HCT116 (cell line): ENCODE results near the gene COL21A1. TPM values are rescaled to one million over a fixed set of nuclear protein-coding genes. Genes with fewer than 3 reads are reported as not detected.

ENCODE experiments used
- ATAC-seq: fragments of 200-7000 bp; cut with Tn5 transposase; 2 replicates; pipeline ENCODE4 v1.9.1; 2020; ENCODE audit warnings: mild to moderate bottlenecking, moderate library complexity
- BruUV-seq: library from RNA; stranded (reverse); fragments of 400-500 nt; replicated peaks from 2 replicates; lab custom pipeline; 2021; lab: Mats Ljungman, UMichigan
- CTCF ChIA-PET: fragments of 300-600 bp; sonication (Branson Sonifier 250); formaldehyde crosslinking; loops from one replicate; lab custom pipeline; 2021; ENCODE audit warnings: antibody characterized with exemption; lab: Charles Lee
- POLR2A ChIA-PET: fragments of 300-600, 350-600 bp; sonication (Branson Sonifier 250); formaldehyde crosslinking; loops from one replicate; lab custom pipeline; 2021; ENCODE audit warnings: antibody characterized with exemption; lab: Charles Lee
- RAD21 ChIA-PET, 2 experiments: fragments of 300-600 bp; sonication (Branson Sonifier 250); formaldehyde crosslinking; loops; one replicate each; lab custom pipeline; 2023; ENCODE audit warnings: low total read pairs in 2 of 2; ENCODE audit not compliant: uncharacterized antibody in 2 of 2, unreplicated experiment in 2 of 2, low non-redundant PET in 1 of 2; lab: Charles Lee
- DNase-seq: peaks from one replicate; pipeline ENCODE4 v3.0.0-alpha.2; 2010; ENCODE audit warnings: low read depth, low spot score
- H2AFZ ChIP-seq: fragments of 200-600 bp; shearing (Covaris generic), sonication (generic); 2 replicates; pipeline ENCODE4 v1.6.1; 2017; ENCODE audit warnings: low read depth, mixed run types, mixed read lengths, antibody characterized with exemption, low read length; ENCODE audit not compliant: poor library complexity, severe bottlenecking
- H3K27ac ChIP-seq: 2 replicates; pipeline ENCODE4 v1.5.1; 2012; ENCODE audit warnings: low read depth, low read length
- H3K27me3 ChIP-seq: fragments of 200-600 bp; sonication (generic); 2 replicates; pipeline ENCODE4 v1.6.1; 2016; ENCODE audit warnings: mixed run types, low read length, mixed read lengths; ENCODE audit not compliant: insufficient read depth
- H3K36me3 ChIP-seq, 2 experiments: fragments of 200-500 bp in 1 of 2; fragments of 200-600 bp in 1 of 2; sonication (Bioruptor generic) in 1 of 2; sonication (generic) in 1 of 2; 2 replicates each; pipeline versions ENCODE4 v1.5.1 to v1.6.1; 2014 to 2016; ENCODE audit warnings: low read length in 2 of 2, inconsistent platforms in 1 of 2, mixed read lengths in 1 of 2, mixed run types in 1 of 2; ENCODE audit not compliant: insufficient read depth in 2 of 2, control insufficient read depth in 1 of 2
- H3K4me1 ChIP-seq, 2 experiments: fragments of 200-600 bp in 1 of 2; sonication (generic) in 1 of 2; 2 replicates each; pipeline versions ENCODE4 v1.5.1 to v1.6.1; 2012 to 2017; ENCODE audit warnings: low read length in 2 of 2, inconsistent platforms in 1 of 2, mild to moderate bottlenecking in 1 of 2, mixed read lengths in 1 of 2, mixed run types in 1 of 2, moderate library complexity in 1 of 2; ENCODE audit not compliant: insufficient read depth in 2 of 2, control insufficient read depth in 1 of 2
- H3K4me2 ChIP-seq: fragments of 200-600 bp; sonication (generic); 2 replicates; pipeline ENCODE4 v1.6.1; 2017; ENCODE audit warnings: mixed run types, low read length, mixed read lengths
- H3K4me3 ChIP-seq, 2 experiments: fragments of 200-600 bp in 1 of 2; sonication (generic) in 1 of 2; replicated peaks in 1 of 2; 2 replicates each; pipeline ENCODE4 v1.5.1; 2011 to 2016; ENCODE audit warnings: low read length in 2 of 2, control low read depth in 1 of 2, low read depth in 1 of 2, mild to moderate bottlenecking in 1 of 2, mixed read lengths in 1 of 2, mixed run types in 1 of 2
- H3K79me2 ChIP-seq: fragments of 200-600 bp; sonication (generic); 2 replicates; pipeline ENCODE4 v1.6.1; 2017; ENCODE audit warnings: mild to moderate bottlenecking, mixed run types, low read length, moderate library complexity, mixed read lengths; ENCODE audit not compliant: insufficient read depth
- H3K9ac ChIP-seq: fragments of 200-600 bp; sonication (generic); 2 replicates; pipeline ENCODE4 v1.6.1; 2016; ENCODE audit warnings: low read length, mixed read lengths
- H3K9me2 ChIP-seq: fragments of 200-600 bp; sonication (generic), shearing (Covaris generic); 2 replicates; pipeline ENCODE4 v1.6.1; 2017; ENCODE audit warnings: mixed run types, mild to moderate bottlenecking, moderate library complexity; ENCODE audit not compliant: insufficient read depth
- H3K9me3 ChIP-seq, 2 experiments: fragments of 200-500 bp in 1 of 2; fragments of 200-600 bp in 1 of 2; sonication (Bioruptor generic) in 1 of 2; sonication (generic) in 1 of 2; 2 replicates each; pipeline ENCODE4 v1.6.1; 2014 to 2017; ENCODE audit warnings: low read length in 2 of 2, mixed read lengths in 2 of 2, inconsistent platforms in 1 of 2, low read depth in 1 of 2, mild to moderate bottlenecking in 1 of 2, mixed run types in 1 of 2, moderate library complexity in 1 of 2; ENCODE audit not compliant: control insufficient read depth in 1 of 2, insufficient read depth in 1 of 2
- H4K20me1 ChIP-seq: fragments of 200-600 bp; sonication (generic), shearing (Covaris generic); 2 replicates; pipeline ENCODE4 v1.6.1; 2017; ENCODE audit warnings: mixed run types, mild to moderate bottlenecking, moderate library complexity; ENCODE audit not compliant: insufficient read depth
- CEBPB ChIP-seq: IDR thresholded peaks from 2 replicates; pipeline ENCODE4 v1.6.1; 2012; ENCODE audit warnings: low read depth
- CTCF ChIP-seq, 3 experiments: fragments of 200-600 bp in 1 of 3; sonication (generic) in 1 of 3; IDR thresholded peaks in 2 of 3; conservative IDR thresholded peaks in 1 of 3; 2 replicates each; pipeline ENCODE4 v1.5.1; 2012 to 2017; ENCODE audit warnings: low read depth in 2 of 3, low read length in 2 of 3, antibody characterized with exemption in 1 of 3, borderline replicate concordance in 1 of 3, control low read depth in 1 of 3, mild to moderate bottlenecking in 1 of 3, mixed read lengths in 1 of 3, mixed run types in 1 of 3, moderate library complexity in 1 of 3; ENCODE audit not compliant: insufficient read depth in 1 of 3
- ELF1 ChIP-seq: IDR thresholded peaks from 2 replicates; pipeline ENCODE4 v1.6.1; 2012; ENCODE audit warnings: low read depth, borderline replicate concordance
- EZH2 ChIP-seq: fragments of 200-600 bp; sonication (generic); IDR thresholded peaks from 2 replicates; pipeline ENCODE4 v1.6.1; 2017; ENCODE audit warnings: antibody characterized with exemption, mixed run types
- FOSL1 ChIP-seq: IDR thresholded peaks from 2 replicates; pipeline ENCODE4 v1.6.1; 2012; ENCODE audit warnings: low read depth
- JUND ChIP-seq: IDR thresholded peaks from 2 replicates; pipeline ENCODE4 v1.6.1; 2012
- MAX ChIP-seq: IDR thresholded peaks from 2 replicates; pipeline ENCODE4 v1.6.1; 2012
- POLR2AphosphoS5 ChIP-seq: IDR thresholded peaks from 2 replicates; pipeline ENCODE4 v1.6.1; 2011; ENCODE audit warnings: mild to moderate bottlenecking, low read depth, low read length, moderate library complexity
- SP1 ChIP-seq: IDR thresholded peaks from 2 replicates; pipeline ENCODE4 v1.6.1; 2012; ENCODE audit warnings: low read depth
- SRF ChIP-seq: IDR thresholded peaks from 2 replicates; pipeline ENCODE4 v1.6.1; 2012; ENCODE audit warnings: low read depth
- TCF7L2 ChIP-seq: IDR thresholded peaks from 2 replicates; pipeline ENCODE4 v1.7.0; 2011; ENCODE audit warnings: borderline replicate concordance, inconsistent platforms; ENCODE audit not compliant: insufficient read depth, insufficient read length; ENCODE audit errors: extremely low read depth
- YY1 ChIP-seq: IDR thresholded peaks from 2 replicates; pipeline ENCODE4 v1.6.1; 2011; ENCODE audit warnings: low read length, low read depth, moderate library complexity, mild to moderate bottlenecking; ENCODE audit not compliant: insufficient replicate concordance; ENCODE audit errors: extremely low read depth
- intact Hi-C: fragments of 100-400 bp; cut with micrococcal nuclease; formaldehyde crosslinking; loops from 2 replicates; pipeline ENCODE4 v1.10.0; 2022
- total RNA-seq: library from RNA; stranded (reverse); gene quantifications from one replicate; pipeline ENCODE4 v1.2.1, GENCODE V29; 2021; ENCODE audit not compliant: unreplicated experiment

COL21A1 gene
- total RNA-seq, 1 experiment from 2014 or later, result not detected

- TF ChIP-seq SRF (no peak), FOSL1 (no peak), MAX (no peak), POLR2AphosphoS5 (no peak), YY1 (no peak), ELF1 (no peak), CEBPB (no peak), EZH2 (no peak), SP1 (no peak), CTCF (IDR thresholded peaks at IDR 0.05 in 2 of 3, conservative IDR thresholded peaks at IDR 0.05 in 1 of 3; ENCODE audit: borderline replicate concordance in 1 of 3, insufficient read depth in 1 of 3, low read depth in 2 of 3, low read length in 2 of 3) (no peak)
Measured at GRCh38 chr6:56055081-56055704, 192.2 kb downstream of the COL21A1 start (continued).

GRCh38 chr6:56051202-56051598 lies 196.2 kb downstream of the COL21A1 start:
- Histone ChIP-seq H3K27me3 (no peaks in the 10 kb centered on the region), H4K20me1 (no peaks in the 10 kb centered on the region), H3K4me2 (no peak overlapping the region)
- DNase-seq, result no peak
- RAD21 ChIA-PET, result no interaction called here
- TF ChIP-seq CTCF (IDR thresholded peaks at IDR 0.05 in 2 of 3, conservative IDR thresholded peaks at IDR 0.05 in 1 of 3; ENCODE audit: borderline replicate concordance in 1 of 3, insufficient read depth in 1 of 3, low read depth in 2 of 3, low read length in 2 of 3) (no peak), JUND (no peak), TCF7L2 (no peak)
- TF ChIP-seq, all 23 proteins: peak for 0
- Histone ChIP-seq H3K9me3 (no peaks in the 10 kb centered on the region), H3K9me2 (no peaks in the 10 kb centered on the region), H3K4me1 (no peaks in the 10 kb centered on the region), H2AFZ (no peak overlapping the region), H3K36me3 (no peaks in the 10 kb centered on the region), H3K4me3 (no peak overlapping the region), H3K79me2 (no peaks in the 10 kb centered on the region), H3K27ac (no peak overlapping the region), H3K9ac (no peak overlapping the region)
- no peak for ATAC-seq
- BruUV-seq, result no TSS peak
- intact Hi-C loops, result no loop called here
- ChIA-PET POLR2A (no interaction called here), CTCF (no interaction called here)
